ENCODE results near the gene CD28.

The CD28 gene

DNA sequence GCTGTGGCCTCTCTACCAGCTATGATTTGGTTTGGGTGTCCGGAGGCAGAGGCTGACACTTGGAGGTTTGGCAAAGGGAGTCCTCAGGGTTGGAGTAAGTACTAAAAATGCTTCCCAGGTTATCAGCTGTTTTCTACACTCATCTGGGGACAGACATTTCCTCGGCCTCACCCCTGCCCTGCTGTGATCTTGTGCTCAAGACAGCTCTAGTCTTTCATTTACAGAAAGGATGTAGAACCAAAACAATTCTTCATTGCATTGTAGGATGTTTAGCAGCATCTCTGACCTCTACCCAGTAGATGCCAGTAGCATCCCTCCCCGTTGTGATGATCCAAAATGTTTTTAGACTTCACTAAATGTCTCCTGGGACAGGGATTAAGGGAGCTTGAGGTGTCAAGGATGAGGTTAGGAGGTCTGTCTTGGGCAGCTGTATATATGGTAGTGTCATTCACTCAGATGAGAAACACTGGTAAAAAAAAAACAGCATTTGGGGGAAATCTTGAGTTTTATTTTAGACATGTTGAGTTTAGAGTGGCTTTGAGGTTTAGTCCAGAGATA lies 26.6 kb downstream of the CD28 start:
- no peak overlapping the region for H3K27ac ChIP-seq
- TF ChIP-seq ZFX (IDR thresholded peaks at IDR 0.05; ENCODE audit: borderline replicate concordance): no peak
- TF ChIP-seq, protein P1, sequence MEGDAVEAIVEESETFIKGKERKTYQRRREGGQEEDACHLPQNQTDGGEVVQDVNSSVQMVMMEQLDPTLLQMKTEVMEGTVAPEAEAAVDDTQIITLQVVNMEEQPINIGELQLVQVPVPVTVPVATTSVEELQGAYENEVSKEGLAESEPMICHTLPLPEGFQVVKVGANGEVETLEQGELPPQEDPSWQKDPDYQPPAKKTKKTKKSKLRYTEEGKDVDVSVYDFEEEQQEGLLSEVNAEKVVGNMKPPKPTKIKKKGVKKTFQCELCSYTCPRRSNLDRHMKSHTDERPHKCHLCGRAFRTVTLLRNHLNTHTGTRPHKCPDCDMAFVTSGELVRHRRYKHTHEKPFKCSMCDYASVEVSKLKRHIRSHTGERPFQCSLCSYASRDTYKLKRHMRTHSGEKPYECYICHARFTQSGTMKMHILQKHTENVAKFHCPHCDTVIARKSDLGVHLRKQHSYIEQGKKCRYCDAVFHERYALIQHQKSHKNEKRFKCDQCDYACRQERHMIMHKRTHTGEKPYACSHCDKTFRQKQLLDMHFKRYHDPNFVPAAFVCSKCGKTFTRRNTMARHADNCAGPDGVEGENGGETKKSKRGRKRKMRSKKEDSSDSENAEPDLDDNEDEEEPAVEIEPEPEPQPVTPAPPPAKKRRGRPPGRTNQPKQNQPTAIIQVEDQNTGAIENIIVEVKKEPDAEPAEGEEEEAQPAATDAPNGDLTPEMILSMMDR (IDR thresholded peaks at IDR 0.05): no peak

- TF ChIP-seq, protein P1 (IDR thresholded peaks at IDR 0.05): no peak
- no peak for TF ChIP-seq ZFX (IDR thresholded peaks at IDR 0.05; ENCODE audit: borderline replicate concordance)
- H3K27ac ChIP-seq: no peak overlapping the region
These were observed 27.2 kb downstream of the CD28 start for GRCh38 chr2:203733684-203734083.

- no peak overlapping the region for H3K27ac ChIP-seq
- TF ChIP-seq, protein P1 (IDR thresholded peaks at IDR 0.05): no peak
- no peak for TF ChIP-seq ZFX (IDR thresholded peaks at IDR 0.05; ENCODE audit: borderline replicate concordance)
These were observed 28.0 kb downstream of the CD28 start for GRCh38 chr2:203734276-203734983.

- TF ChIP-seq, protein P1 (IDR thresholded peaks at IDR 0.05): no peak
- no peak for TF ChIP-seq ZFX (IDR thresholded peaks at IDR 0.05; ENCODE audit: borderline replicate concordance)
- no peak overlapping the region for H3K27ac ChIP-seq
These were observed 30.9 kb downstream of the CD28 start for GRCh38 chr2:203737360-203737759.

- H3K27ac ChIP-seq: no peak overlapping the region
- TF ChIP-seq, protein P1 (IDR thresholded peaks at IDR 0.05): no peak
- no peak for TF ChIP-seq ZFX (IDR thresholded peaks at IDR 0.05; ENCODE audit: borderline replicate concordance)
These were observed 32.9 kb downstream of the CD28 start for GRCh38 chr2:203739351-203739750.

GRCh38 chr2:203740871-203741281 lies 34.4 kb downstream of the CD28 start:
- TF ChIP-seq, protein P1 (IDR thresholded peaks at IDR 0.05): no peak
- no peak for TF ChIP-seq ZFX (IDR thresholded peaks at IDR 0.05; ENCODE audit: borderline replicate concordance)
- H3K27ac ChIP-seq: no peak overlapping the region

DNA sequence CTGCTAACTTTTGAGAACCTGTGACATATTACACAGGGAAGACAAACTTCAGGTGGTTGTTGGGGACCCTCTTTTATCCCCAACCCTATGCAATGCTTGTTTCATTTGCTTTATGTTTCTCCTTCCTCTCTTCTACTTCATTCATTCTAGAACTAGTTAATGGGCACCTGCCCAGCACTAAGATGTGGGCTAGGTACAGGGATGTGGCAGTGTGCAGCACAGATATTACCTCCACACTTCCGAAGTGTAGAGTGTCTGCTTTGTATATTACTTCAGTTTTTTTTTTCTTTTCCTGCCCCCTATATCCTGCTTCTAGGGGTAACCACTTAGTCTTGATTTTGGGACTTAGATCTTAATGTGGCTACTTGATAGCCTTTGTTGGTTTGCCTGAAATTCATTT lies 35.1 kb downstream of the CD28 start:
- no peak overlapping the region for H3K27ac ChIP-seq
- no peak for TF ChIP-seq ZFX (IDR thresholded peaks at IDR 0.05; ENCODE audit: borderline replicate concordance)
- TF ChIP-seq, protein P1 (IDR thresholded peaks at IDR 0.05): no peak

Data from 22Rv1 (cell line).